HG02678 (cell line): ENCODE results near the gene ARHGEF10L.

ENCODE experiments used
- ATAC-seq: cut with Tn5 transposase; IDR thresholded peaks from one replicate; pipeline ENCODE4 v1.9.1; 2021; ENCODE audit warnings: mild to moderate bottlenecking, moderate library complexity; ENCODE audit not compliant: unreplicated experiment

Gene ARHGEF10L

DNA sequence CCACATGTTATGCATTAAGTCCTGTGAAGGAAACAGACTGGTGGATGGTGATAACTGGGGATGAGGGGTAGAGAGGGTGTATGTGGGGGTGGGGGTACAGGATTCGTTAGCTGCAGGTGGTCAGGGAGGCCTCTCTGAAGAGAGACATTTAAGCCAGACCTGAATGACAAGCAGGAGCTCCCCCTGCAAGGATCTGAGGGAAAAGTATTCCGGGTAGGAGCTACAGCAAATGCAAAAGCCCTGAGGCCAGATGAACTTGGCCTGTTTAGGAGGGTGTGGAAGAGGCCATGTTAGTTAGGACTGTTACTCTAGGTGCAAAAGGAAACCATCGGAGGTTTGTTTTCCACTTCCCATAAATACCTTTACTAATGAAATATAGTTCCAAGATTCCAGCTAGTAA is 9.9 kb downstream of the ARHGEF10L start:
- no peak for ATAC-seq

- no peak for ATAC-seq
Measured at GRCh38 chr1:17550729-17551584, 11.5 kb downstream of the ARHGEF10L start.

GRCh38 chr1:17551755-17552234 is 12.3 kb downstream of the ARHGEF10L start:
- no peak for ATAC-seq

GRCh38 chr1:17553975-17554700 is 14.6 kb downstream of the ARHGEF10L start:
- no peak for ATAC-seq

GRCh38 chr1:17554954-17555353 is 15.5 kb downstream of the ARHGEF10L start:
- no peak for ATAC-seq

- no peak for ATAC-seq
Measured at GRCh38 chr1:17557986-17558385, 18.5 kb downstream of the ARHGEF10L start.

DNA sequence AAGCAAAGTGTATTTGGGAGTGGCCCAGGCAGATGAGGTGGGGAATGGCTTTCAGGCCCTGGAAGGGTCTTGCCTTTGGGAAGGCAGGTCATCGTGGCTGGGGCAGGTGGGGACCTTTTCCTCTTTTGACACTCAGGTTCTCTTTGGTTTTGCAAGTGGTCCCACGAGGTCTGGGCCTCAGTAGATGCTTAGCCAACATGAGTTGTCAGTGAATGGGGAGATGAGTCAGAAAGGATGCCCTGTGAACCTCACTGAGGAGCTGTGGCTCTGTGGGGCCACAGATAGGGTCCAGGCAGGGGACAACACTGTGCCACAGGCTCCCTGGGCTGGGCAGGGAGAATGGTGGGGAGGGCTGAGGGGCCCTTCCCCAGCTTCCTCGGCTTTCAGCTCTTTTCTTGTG is 19.0 kb downstream of the ARHGEF10L start:
- ATAC-seq, result no peak

GRCh38 chr1:17558954-17559614 is 19.6 kb downstream of the ARHGEF10L start:
- ATAC-seq, result no peak

DNA sequence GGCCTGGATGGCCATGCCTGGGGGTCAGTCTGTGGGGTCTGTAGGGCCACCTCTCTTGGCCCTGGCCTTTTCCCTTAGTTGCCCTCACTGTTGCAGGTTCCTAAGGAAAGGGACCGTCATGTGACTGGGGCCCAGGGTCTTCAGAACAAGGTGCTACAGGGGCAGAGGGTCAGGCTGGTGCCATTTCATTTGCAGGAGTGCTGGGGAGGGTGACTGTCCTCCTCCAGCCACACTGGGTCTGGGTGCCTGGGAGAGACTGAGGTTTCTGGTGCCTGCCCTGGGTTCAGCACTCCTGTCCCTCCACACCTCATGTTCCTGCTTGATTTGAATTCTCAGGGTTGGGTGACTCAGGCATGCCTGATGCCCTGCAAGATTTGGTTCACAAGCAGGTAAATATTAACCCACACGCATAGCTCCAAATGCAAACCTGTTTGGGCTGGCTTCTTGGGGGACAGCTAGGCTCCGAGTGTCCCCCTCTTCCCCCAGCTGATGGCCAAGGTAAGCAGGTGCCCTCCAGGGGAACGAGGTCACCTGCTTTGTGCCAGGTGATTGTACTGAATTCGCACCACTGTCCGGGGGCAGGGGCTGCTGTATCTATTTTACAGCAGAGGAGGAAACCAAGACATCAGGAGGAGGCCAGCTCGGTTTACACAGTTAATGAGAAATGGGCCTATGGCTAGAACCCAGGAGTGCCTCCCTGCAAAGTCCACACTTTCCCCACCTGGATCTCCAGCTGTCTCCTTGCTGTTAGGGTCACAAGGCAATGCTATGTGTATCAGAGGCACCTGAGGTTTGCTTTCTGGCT is 20.3 kb downstream of the ARHGEF10L start:
- no peak for ATAC-seq

GRCh38 chr1:17561247-17561548 is 21.7 kb downstream of the ARHGEF10L start:
- ATAC-seq, result no peak

DNA sequence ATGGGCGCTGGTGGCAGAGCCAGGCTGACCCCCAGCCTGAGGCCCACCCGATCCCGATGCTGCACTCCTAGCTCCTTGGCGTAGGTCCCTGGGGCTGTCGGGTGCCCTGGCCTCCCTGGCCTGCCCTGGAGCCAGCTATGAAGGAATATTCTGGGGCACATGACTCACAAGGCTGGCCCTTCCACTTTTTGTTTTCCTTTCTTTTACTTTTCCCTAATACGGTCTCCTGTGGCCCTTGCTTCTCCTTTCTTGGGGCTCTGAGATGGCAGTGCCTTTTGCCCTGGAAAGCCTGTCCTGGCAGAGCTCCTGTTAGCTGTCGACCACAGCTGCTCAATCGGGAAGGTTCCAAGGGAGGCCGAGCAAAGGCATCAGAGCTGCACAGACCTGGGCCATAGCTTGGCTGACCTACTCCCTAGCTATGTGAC is 22.1 kb downstream of the ARHGEF10L start:
- no peak for ATAC-seq

DNA sequence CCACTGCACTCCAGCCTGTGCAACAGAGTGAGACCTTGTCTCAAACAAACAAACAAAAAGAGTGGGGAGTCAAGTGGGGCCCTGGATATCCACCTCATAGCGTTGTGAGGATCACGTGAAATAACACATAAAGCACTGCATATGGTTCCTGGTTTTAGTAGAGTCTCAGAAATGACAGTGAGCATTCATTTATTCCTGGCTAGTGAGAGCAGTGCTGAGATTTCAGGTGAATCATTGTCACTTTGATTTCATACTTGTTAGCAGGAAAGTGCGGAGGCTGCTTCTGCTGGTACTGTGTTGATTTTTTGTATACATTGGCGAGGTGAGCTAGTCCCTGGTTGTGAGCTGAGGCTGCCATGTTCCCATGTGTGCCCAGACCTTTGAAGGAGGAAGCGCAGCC is 22.9 kb downstream of the ARHGEF10L start:
- ATAC-seq, result no peak

DNA sequence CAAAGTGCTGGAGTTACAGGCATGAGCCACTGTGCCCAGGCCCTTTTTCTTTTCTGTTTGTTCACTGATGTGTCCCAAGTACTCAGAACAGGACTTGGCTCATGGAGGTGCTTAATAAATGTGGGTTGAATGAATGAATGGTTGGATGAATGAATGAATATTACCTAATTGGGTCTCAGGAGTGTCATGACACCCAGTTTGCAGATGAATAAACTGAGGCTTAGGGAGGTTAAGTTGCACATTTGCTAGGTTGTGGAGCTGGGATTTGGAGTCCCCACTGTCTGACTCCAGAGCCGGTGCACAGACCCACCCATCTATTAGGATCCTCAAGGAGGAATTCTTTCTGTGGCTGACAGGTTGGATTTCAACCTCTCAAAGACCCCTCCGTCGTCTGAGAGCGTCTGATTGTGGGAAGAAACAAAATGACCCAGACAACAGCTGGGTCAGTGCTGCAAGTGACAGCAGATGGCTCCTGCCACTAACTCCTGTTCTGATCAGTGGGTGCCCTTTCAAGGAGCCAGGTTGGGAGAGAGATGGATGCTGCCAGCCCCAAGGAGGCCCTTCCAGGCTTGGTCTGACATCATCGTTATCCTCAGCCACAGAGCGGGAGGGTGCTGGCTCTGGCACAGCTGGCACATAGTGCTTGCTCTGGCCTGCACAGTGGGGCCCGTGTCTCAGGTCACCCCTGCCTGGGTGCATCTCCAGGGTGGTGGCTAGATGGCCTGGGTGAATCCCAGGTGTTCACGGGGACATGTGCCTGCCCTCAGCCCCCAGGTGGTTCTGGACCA is 24.2 kb downstream of the ARHGEF10L start:
- ATAC-seq, result no peak

- no peak for ATAC-seq
Measured at GRCh38 chr1:17564458-17565393, 25.2 kb downstream of the ARHGEF10L start.

- ATAC-seq, result no peak
Measured at GRCh38 chr1:17565461-17566252, 26.2 kb downstream of the ARHGEF10L start.

DNA sequence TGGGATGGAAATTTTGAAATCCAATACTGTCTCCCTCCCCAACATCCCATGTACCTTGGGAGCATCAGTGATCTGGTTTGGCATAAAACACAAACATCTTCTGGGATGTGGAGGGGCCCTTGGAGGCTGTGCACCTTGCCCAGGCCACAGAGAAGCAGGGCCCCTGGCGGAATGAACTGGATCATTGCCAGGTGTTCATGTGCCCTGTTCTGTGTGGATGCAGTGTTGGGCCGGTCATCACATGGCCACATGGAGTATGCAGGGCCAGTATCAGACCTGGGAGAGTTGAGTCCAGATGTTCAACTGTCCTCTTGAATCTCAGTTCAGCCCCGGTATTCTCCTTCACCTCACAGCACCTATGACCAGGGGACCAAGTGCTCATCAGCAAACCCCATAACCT is 26.9 kb downstream of the ARHGEF10L start:
- no peak for ATAC-seq

- no peak for ATAC-seq
Measured at GRCh38 chr1:17566892-17567291, 27.4 kb downstream of the ARHGEF10L start.

- no peak for ATAC-seq
Measured at GRCh38 chr1:17567582-17567981, 28.1 kb downstream of the ARHGEF10L start.
